Activated CD8-positive, alpha-beta T cell treated with anti-CD3 and anti-CD28 coated beads, Interleukin-2, amount 10 ng/mL, durations not matched to agents 7 days and 5 days (primary cell): Measurements from ENCODE around the gene LRFN5. TPM values are rescaled to one million over a fixed set of nuclear protein-coding genes. Genes with fewer than 3 reads are reported as not detected.
A peak's percentile ranks its signal among the peaks of the same experiment; 100 is the strongest.
"Not testable (repeated sequence)": the region's sequence is repeated elsewhere in the genome, so short reads cannot be mapped to it uniquely, and the experiment has no call there.

Source experiments
- ATAC-seq: fragments of 150-1000 bp; cut with Tn5 transposase; one replicate; pipeline ENCODE4 v1.10.0; 2021; ENCODE audit warnings: moderate library complexity
- CTCF ChIA-PET: fragments of 350-600 bp; sonication (Branson Sonifier 250); formaldehyde crosslinking; loops from one replicate; lab custom pipeline; 2021; ENCODE audit warnings: antibody characterized with exemption; lab: Charles Lee
- POLR2A ChIA-PET: fragments of 350-600 bp; sonication (Branson Sonifier 250); formaldehyde crosslinking; loops from one replicate; lab custom pipeline; 2021; ENCODE audit warnings: antibody characterized with exemption; lab: Charles Lee
- DNase-seq: peaks from one replicate; pipeline ENCODE4 v3.0.0-alpha.2; 2020
- H3K27ac Mint-ChIP-seq: one replicate; pipeline ENCODE4 v1.8.0; 2021; ENCODE audit warnings: mild to moderate bottlenecking, mixed read lengths
- H3K27me3 Mint-ChIP-seq: one replicate; pipeline ENCODE4 v1.8.0; 2021; ENCODE audit warnings: low read depth, mixed read lengths
- H3K36me3 Mint-ChIP-seq: one replicate; pipeline ENCODE4 v1.8.0; 2021; ENCODE audit warnings: low read depth, mixed read lengths
- H3K4me1 Mint-ChIP-seq: one replicate; pipeline ENCODE4 v1.8.0; 2021; ENCODE audit warnings: low read depth, mixed read lengths
- H3K4me3 Mint-ChIP-seq: one replicate; pipeline ENCODE4 v1.8.0; 2021; ENCODE audit warnings: mild to moderate bottlenecking, mixed read lengths
- H3K9me3 Mint-ChIP-seq: one replicate; pipeline ENCODE4 v1.8.0; 2022; ENCODE audit warnings: mixed read lengths; ENCODE audit not compliant: insufficient read depth
- total RNA-seq, 2 experiments: library from RNA; stranded (reverse); gene quantifications; one replicate each; pipeline ENCODE4 v1.2.3, GENCODE V29; 2021

LRFN5 gene
- total RNA-seq, 2 experiments from 2014 or later = not detected

GRCh38 chr14:41642789-41643188 is 36.1 kb downstream of the LRFN5 start:
- ATAC-seq = no peak
- DNase-seq = no peak
- H3K27me3 Mint-ChIP-seq = no peaks in the 10 kb centered on the region
- no peak overlapping the region for H3K4me3 Mint-ChIP-seq
- no peaks in the 10 kb centered on the region for H3K9me3 Mint-ChIP-seq
- CTCF ChIA-PET = no interaction called here
- no peaks in the 10 kb centered on the region for H3K36me3 Mint-ChIP-seq
- H3K27ac Mint-ChIP-seq = no peak overlapping the region
- POLR2A ChIA-PET = no interaction called here
- H3K4me1 Mint-ChIP-seq = no peaks in the 10 kb centered on the region

DNA sequence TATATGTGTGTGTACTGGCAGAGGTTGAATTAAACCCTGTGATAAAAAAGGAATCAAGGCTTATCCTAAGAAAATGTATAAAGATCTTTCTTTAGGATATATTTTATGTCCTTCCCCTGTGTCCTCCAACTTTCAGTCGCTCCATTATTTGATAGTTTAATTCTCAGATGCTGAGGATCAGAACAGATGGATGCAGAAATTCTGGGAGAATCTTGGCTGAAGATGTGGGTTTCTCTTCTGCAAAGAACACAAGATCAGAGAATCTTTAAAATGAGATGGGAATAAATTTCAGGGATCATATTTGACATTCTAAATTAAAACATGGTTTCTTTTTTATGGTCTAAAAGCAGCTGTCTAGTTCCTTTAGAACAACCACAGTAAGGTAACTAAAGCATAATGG is 37.9 kb downstream of the LRFN5 start:
- DNase-seq = no peak
- Mint-ChIP-seq H3K4me3 (no peak overlapping the region), H3K27me3 (no peaks in the 10 kb centered on the region), H3K9me3 (no peaks in the 10 kb centered on the region), H3K4me1 (no peaks in the 10 kb centered on the region), H3K36me3 (no peaks in the 10 kb centered on the region), H3K27ac (no peak overlapping the region)
- ChIA-PET CTCF (no interaction called here), POLR2A (no interaction called here)
- no peak for ATAC-seq

- Mint-ChIP-seq H3K4me1 (no peaks in the 10 kb centered on the region), H3K4me3 (no peak overlapping the region), H3K36me3 (no peaks in the 10 kb centered on the region), H3K27me3 (no peaks in the 10 kb centered on the region), H3K27ac (no peak overlapping the region), H3K9me3 (no peaks in the 10 kb centered on the region)
- ATAC-seq (no peak), DNase-seq (no peak)
- ChIA-PET CTCF (interaction anchor here (1.1 kb wide), 1 partner anchor 50 kb away, joined by 3 read pairs; no protein-coding TSS in a partner anchor), POLR2A (no interaction called here)
Measured at GRCh38 chr14:41650802-41651201, 44.1 kb downstream of the LRFN5 start.

GRCh38 chr14:41654196-41654595 is 47.5 kb downstream of the LRFN5 start:
- CTCF ChIA-PET = no interaction called here
- H3K27ac Mint-ChIP-seq = no peak overlapping the region
- DNase-seq = no peak
- no peaks in the 10 kb centered on the region for H3K9me3 Mint-ChIP-seq
- no peaks in the 10 kb centered on the region for H3K4me1 Mint-ChIP-seq
- POLR2A ChIA-PET = no interaction called here
- no peak for ATAC-seq
- H3K36me3 Mint-ChIP-seq = no peaks in the 10 kb centered on the region
- no peak overlapping the region for H3K4me3 Mint-ChIP-seq
- H3K27me3 Mint-ChIP-seq = no peaks in the 10 kb centered on the region

DNA sequence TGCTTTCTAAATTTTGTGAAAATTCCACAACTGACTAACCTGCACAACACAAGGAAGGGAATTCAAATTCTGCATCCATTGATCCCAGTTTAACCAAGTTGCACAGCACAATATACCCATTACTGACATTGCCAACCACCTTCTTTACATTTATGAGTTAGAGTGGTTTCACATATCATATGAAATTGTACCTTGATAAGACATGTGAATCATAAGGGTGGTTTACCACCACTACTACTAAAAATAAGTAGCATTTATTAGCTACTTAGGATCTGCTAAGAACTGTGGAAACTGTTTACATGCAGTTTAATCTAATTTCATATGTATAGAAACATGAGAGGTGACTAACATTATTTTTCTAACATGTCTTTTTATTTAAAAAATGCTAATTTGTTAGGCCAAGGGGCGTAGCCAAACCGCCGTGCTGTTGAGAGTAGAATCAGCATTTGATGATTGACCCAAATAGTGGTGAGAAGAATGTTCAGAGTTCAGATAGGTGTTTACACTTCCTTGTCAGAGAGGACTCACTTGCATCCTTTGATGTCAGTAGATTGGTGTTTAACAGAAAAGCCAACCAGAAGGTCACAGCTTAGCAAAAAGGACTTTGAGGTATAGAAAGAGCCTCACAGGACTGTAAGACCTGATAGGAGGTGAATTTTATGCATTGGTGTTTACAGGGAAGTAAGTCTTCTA is 56.2 kb downstream of the LRFN5 start:
- POLR2A ChIA-PET = no interaction called here
- CTCF ChIA-PET = no interaction called here
- Mint-ChIP-seq H3K27ac (no peak overlapping the region), H3K27me3 (no peaks in the 10 kb centered on the region), H3K36me3 (no peaks in the 10 kb centered on the region), H3K4me3 (no peak overlapping the region), H3K4me1 (no peaks in the 10 kb centered on the region), H3K9me3 (no peaks in the 10 kb centered on the region)
- ATAC-seq = no peak
- DNase-seq = no peak

DNA sequence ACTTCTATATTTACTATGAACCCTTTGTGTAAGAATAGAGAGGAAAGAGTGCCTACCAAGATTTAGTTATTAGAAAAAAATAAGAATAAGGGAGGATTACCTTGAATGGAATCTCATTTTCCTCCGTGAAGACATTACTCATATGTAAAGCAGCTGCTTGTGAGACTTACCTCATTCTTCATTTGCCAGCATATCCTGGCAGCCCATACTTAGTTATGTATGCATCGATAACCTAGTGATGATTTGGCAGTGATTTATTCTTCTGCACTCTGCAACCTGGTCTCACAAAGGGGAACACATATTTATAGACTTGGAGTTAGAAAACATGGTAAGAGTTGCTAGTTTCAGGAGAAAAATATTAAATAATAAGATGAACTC is 56.8 kb downstream of the LRFN5 start:
- no peaks in the 10 kb centered on the region for H3K36me3 Mint-ChIP-seq
- DNase-seq (no peak), ATAC-seq (no peak)
- no peak overlapping the region for H3K27ac Mint-ChIP-seq
- no peaks in the 10 kb centered on the region for H3K27me3 Mint-ChIP-seq
- CTCF ChIA-PET = no interaction called here
- H3K9me3 Mint-ChIP-seq = no peaks in the 10 kb centered on the region
- H3K4me3 Mint-ChIP-seq = no peak overlapping the region
- H3K4me1 Mint-ChIP-seq = no peaks in the 10 kb centered on the region
- POLR2A ChIA-PET = no interaction called here

DNA sequence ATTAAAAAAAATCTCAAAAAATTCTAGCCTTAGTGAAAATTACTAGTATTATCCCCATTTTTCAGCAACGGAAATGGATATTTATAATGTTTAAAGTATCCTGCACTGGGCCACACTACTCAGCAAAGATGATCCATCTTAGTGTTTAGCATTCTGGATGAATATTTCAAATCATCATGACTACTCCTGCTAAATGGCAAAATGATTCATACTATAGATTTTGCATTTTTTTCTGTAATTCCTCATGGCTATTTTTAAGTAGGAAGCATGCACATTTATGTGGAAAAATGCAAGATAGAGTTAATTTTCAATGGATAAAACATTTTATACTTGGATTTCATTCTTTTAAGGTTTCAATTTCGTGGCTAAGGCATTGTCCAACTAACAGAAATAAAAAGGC is 59.6 kb downstream of the LRFN5 start:
- no peak overlapping the region for H3K4me3 Mint-ChIP-seq
- H3K4me1 Mint-ChIP-seq = no peaks in the 10 kb centered on the region
- no peak for DNase-seq
- ATAC-seq = no peak
- no peaks in the 10 kb centered on the region for H3K36me3 Mint-ChIP-seq
- no peaks in the 10 kb centered on the region for H3K27me3 Mint-ChIP-seq
- H3K27ac Mint-ChIP-seq = no peak overlapping the region
- H3K9me3 Mint-ChIP-seq = no peaks in the 10 kb centered on the region
- ChIA-PET CTCF (no interaction called here), POLR2A (no interaction called here)

GRCh38 chr14:41668356-41668755 is 61.7 kb downstream of the LRFN5 start:
- Mint-ChIP-seq H3K27me3 (no peaks in the 10 kb centered on the region), H3K4me3 (no peak overlapping the region), H3K9me3 (no peaks in the 10 kb centered on the region), H3K36me3 (no peaks in the 10 kb centered on the region), H3K4me1 (no peaks in the 10 kb centered on the region), H3K27ac (no peak overlapping the region)
- POLR2A ChIA-PET = no interaction called here
- CTCF ChIA-PET = no interaction called here
- no peak for ATAC-seq
- no peak for DNase-seq

- H3K9me3 Mint-ChIP-seq, CTCF ChIA-PET, H3K27me3 Mint-ChIP-seq, POLR2A ChIA-PET, H3K27ac Mint-ChIP-seq, H3K4me3 Mint-ChIP-seq, DNase-seq, ATAC-seq, H3K36me3 Mint-ChIP-seq, H3K4me1 Mint-ChIP-seq: not testable (repeated sequence)
Measured at GRCh38 chr14:41673601-41674000, 66.9 kb downstream of the LRFN5 start.

DNA sequence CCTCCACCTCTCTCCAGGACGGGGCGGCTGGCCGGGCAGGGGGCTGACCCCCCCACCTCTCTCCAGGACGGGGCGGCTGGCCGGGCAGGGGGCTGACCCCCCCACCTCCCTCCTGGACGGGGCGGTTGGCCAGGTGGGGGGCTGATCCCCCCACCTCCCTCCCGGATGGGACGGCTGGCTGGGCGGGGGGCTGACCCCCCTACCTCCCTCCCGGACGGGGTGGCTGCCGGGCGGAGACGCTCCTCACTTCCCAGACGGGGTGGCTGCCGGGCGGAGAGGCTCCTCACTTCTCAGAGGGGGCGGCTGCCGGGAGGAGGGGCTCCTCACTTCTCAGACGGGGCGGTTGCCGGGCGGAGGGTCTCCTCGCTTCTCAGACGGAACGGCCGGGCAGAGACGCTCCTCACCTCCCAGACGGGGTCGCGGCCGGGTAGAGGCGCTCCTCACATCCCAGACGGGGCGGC is 67.9 kb downstream of the LRFN5 start:
- H3K4me1 Mint-ChIP-seq, H3K4me3 Mint-ChIP-seq, ATAC-seq, CTCF ChIA-PET, H3K9me3 Mint-ChIP-seq, DNase-seq, H3K27ac Mint-ChIP-seq, H3K27me3 Mint-ChIP-seq, H3K36me3 Mint-ChIP-seq, POLR2A ChIA-PET: not testable (repeated sequence)

- Mint-ChIP-seq H3K9me3 (peaks cover 4% of the 10 kb centered on the region), H3K27ac (no peak overlapping the region), H3K27me3 (no peaks in the 10 kb centered on the region), H3K4me3 (no peak overlapping the region), H3K4me1 (no peaks in the 10 kb centered on the region), H3K36me3 (no peaks in the 10 kb centered on the region)
- ChIA-PET CTCF (no interaction called here), POLR2A (no interaction called here)
- no peak for ATAC-seq
- no peak for DNase-seq
Measured at GRCh38 chr14:41699486-41699885, 92.8 kb downstream of the LRFN5 start.

DNA sequence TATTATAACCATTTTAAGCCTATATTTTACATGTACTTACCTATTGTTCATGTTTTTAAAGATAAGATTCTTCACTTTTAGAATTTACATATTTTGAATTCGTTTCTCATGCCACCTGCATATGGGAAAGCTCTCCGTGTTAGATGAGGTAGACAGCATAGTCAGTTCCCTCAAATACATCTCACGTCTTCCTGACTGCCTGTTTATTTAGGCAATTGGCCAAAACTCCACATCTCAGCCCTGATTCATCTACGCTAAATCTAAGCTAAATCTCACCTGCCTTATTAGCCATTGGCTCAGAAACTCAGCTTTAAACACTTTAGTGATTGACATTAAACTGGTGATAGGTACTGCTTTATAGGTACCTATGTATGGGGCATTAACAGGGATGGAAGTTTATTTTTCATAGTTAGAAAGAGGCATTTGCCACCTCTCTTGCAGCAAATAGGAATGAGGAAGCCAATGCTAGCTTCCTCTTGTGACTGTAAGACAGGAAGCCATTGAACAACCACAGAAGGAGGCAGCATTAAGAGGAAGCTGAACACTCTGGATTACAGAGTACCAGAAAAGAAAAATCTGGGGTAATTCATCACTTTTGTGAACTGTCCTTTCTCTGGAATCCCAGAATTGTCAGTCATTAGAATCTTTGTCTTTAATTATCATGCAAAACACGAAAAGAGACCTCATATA is 111.9 kb downstream of the LRFN5 start:
- ATAC-seq (no peak), DNase-seq (no peak)
- H3K27ac Mint-ChIP-seq = peak overlapping the region; percentile 46
- H3K9me3 Mint-ChIP-seq = no peaks in the 10 kb centered on the region
- CTCF ChIA-PET = no interaction called here
- POLR2A ChIA-PET = no interaction called here
- no peak overlapping the region for H3K4me3 Mint-ChIP-seq
- H3K27me3 Mint-ChIP-seq = no peaks in the 10 kb centered on the region
- H3K36me3 Mint-ChIP-seq = no peaks in the 10 kb centered on the region
- H3K4me1 Mint-ChIP-seq = peaks cover 7% of the 10 kb centered on the region
